H1 (cell line): Measurements from ENCODE around the gene TDRD12. TPM values are rescaled to one million over a fixed set of nuclear protein-coding genes. Genes with fewer than 3 reads are reported as not detected.

Experiments
- CTCF ChIA-PET: fragments of 300-600 bp; sonication (Branson Sonifier 250); formaldehyde crosslinking; loops from one replicate; lab custom pipeline; 2021; ENCODE audit not compliant: partially characterized antibody; lab: Charles Lee
- POLR2A ChIA-PET: fragments of 300-600 bp; sonication (Branson Sonifier 250); formaldehyde crosslinking; loops from one replicate; lab custom pipeline; 2021; ENCODE audit warnings: inconsistent platforms; ENCODE audit not compliant: partially characterized antibody; lab: Charles Lee
- DNase-seq, 2 experiments: peaks; one replicate each; pipeline versions ENCODE4 v3.0.0 to v3.0.0-alpha.2; 2010 to 2022; ENCODE audit warnings: low spot score in 2 of 2, low read depth in 1 of 2, mixed read lengths in 1 of 2
- FAIRE-seq: peaks from 2 replicates; lab custom pipeline; 2011; peaks lifted over from hg19 to GRCh38; lab: Jason Lieb, UNC
- H2AFZ ChIP-seq: 2 replicates; pipeline ENCODE4 v1.8.1; 2012; ENCODE audit warnings: low read length, inconsistent platforms
- H2AK5ac ChIP-seq: 2 replicates; pipeline ENCODE4 v1.6.1; 2013; ENCODE audit warnings: low read depth, low read length
- H2BK120ac ChIP-seq: replicated peaks from 2 replicates; pipeline ENCODE3; 2013; ENCODE audit warnings: low read depth, low read length, inconsistent platforms
- H2BK12ac ChIP-seq: 2 replicates; pipeline ENCODE4 v1.6.1; 2013; ENCODE audit warnings: low read depth, low read length
- H2BK15ac ChIP-seq: 2 replicates; pipeline ENCODE4 v1.6.1; 2013; ENCODE audit warnings: low read length
- H2BK20ac ChIP-seq: 2 replicates; pipeline ENCODE4 v1.6.1; 2013; ENCODE audit warnings: low read length
- H2BK5ac ChIP-seq: 2 replicates; pipeline ENCODE4 v1.6.1; 2013; ENCODE audit warnings: low read depth, low read length
- H3K14ac ChIP-seq: 2 replicates; pipeline ENCODE4 v1.6.1; 2013; ENCODE audit warnings: inconsistent platforms; ENCODE audit not compliant: insufficient read length
- H3K18ac ChIP-seq: 2 replicates; pipeline ENCODE4 v1.6.1; 2013; ENCODE audit warnings: low read length; ENCODE audit errors: extremely low read depth
- H3K23ac ChIP-seq: 2 replicates; pipeline ENCODE4 v1.6.1; 2013; ENCODE audit warnings: inconsistent platforms; ENCODE audit not compliant: insufficient read length
- H3K23me2 ChIP-seq: 2 replicates; pipeline ENCODE4 v1.6.1; 2013; ENCODE audit warnings: low read depth, low read length
- H3K27ac ChIP-seq: 2 replicates; pipeline ENCODE4 v1.6.1; 2011; ENCODE audit warnings: low read depth, low read length, inconsistent platforms
- H3K27me3 ChIP-seq, 4 experiments: replicated peaks in 1 of 4; 1 replicate in 1 of 4; 2 replicates in 3 of 4; pipeline versions ENCODE4 v1.6.1 to v1.8.1; 2011 to 2013; ENCODE audit warnings: low read length in 3 of 4, mild to moderate bottlenecking in 3 of 4, inconsistent platforms in 2 of 4, mixed read lengths in 2 of 4, moderate library complexity in 1 of 4; ENCODE audit not compliant: control insufficient read depth in 3 of 4, insufficient read depth in 3 of 4; ENCODE audit errors: extremely low read depth in 1 of 4
- H3K36me3 ChIP-seq, 4 experiments: 2 replicates each; pipeline versions ENCODE4 v1.6.1 to v1.8.1; 2011 to 2013; ENCODE audit warnings: mild to moderate bottlenecking in 4 of 4, low read length in 3 of 4, moderate library complexity in 2 of 4, control low read depth in 1 of 4, inconsistent platforms in 1 of 4; ENCODE audit not compliant: insufficient read depth in 4 of 4, control insufficient read depth in 2 of 4
- H3K4ac ChIP-seq: replicated peaks from 2 replicates; pipeline ENCODE3; 2013; ENCODE audit warnings: low read length, low read depth, mixed read lengths, inconsistent platforms; ENCODE audit not compliant: insufficient read length
- H3K4me1 ChIP-seq, 4 experiments: replicated peaks in 1 of 4; 1 replicate in 1 of 4; 2 replicates in 3 of 4; pipeline versions ENCODE4 v1.6.1 to v1.8.1; 2011 to 2013; ENCODE audit warnings: low read length in 3 of 4, inconsistent platforms in 2 of 4, mixed read lengths in 1 of 4; ENCODE audit not compliant: insufficient read depth in 4 of 4, control insufficient read depth in 3 of 4
- H3K4me2 ChIP-seq, 2 experiments: 2 replicates each; pipeline versions ENCODE4 v1.6.1 to v1.8.1; 2011 to 2013; ENCODE audit warnings: low read depth in 2 of 2, low read length in 2 of 2, control low read depth in 1 of 2, inconsistent platforms in 1 of 2, mild to moderate bottlenecking in 1 of 2; ENCODE audit not compliant: insufficient read depth in 1 of 2
- H3K4me3 ChIP-seq, 4 experiments: fragments of 200-600, 300-600 bp in 1 of 4; sonication (generic), shearing (Covaris generic), sonication (Bioruptor Twin) in 1 of 4; 2 replicates each; pipeline versions ENCODE4 v1.5.1 to v1.8.1; 2011 to 2016; ENCODE audit warnings: low read length in 4 of 4, low read depth in 3 of 4, control low read depth in 2 of 4, inconsistent platforms in 2 of 4, mild to moderate bottlenecking in 2 of 4, mixed read lengths in 1 of 4, moderate library complexity in 1 of 4; ENCODE audit not compliant: insufficient read depth in 2 of 4; ENCODE audit errors: extremely low read depth in 1 of 4
- H3K56ac ChIP-seq: replicated peaks from 2 replicates; pipeline ENCODE3; 2013; ENCODE audit warnings: low read depth, mild to moderate bottlenecking, mixed read lengths, low read length, inconsistent platforms; ENCODE audit not compliant: insufficient read length
- H3K79me1 ChIP-seq: 2 replicates; pipeline ENCODE4 v1.6.1; 2013; ENCODE audit warnings: low read depth, low read length, control low read depth
- H3K79me2 ChIP-seq, 2 experiments: 2 replicates each; pipeline versions ENCODE4 v1.6.1 to v1.8.1; 2012 to 2013; ENCODE audit warnings: low read length in 2 of 2, mild to moderate bottlenecking in 2 of 2, inconsistent platforms in 1 of 2; ENCODE audit not compliant: insufficient read depth in 2 of 2, control insufficient read depth in 1 of 2
- H3K9ac ChIP-seq, 4 experiments: replicated peaks in 1 of 4; 1 replicate in 1 of 4; 2 replicates in 3 of 4; pipeline versions ENCODE4 v1.6.1 to v1.8.1; 2011 to 2013; ENCODE audit warnings: low read depth in 3 of 4, low read length in 3 of 4, control low read depth in 2 of 4, mild to moderate bottlenecking in 2 of 4, moderate library complexity in 2 of 4, inconsistent platforms in 1 of 4; ENCODE audit errors: extremely low read depth in 1 of 4
- H3K9me3 ChIP-seq, 2 experiments: 2 replicates each; pipeline versions ENCODE4 v1.6.1 to v1.8.1; 2012 to 2013; ENCODE audit warnings: mild to moderate bottlenecking in 2 of 2, moderate library complexity in 2 of 2, control low read depth in 1 of 2, inconsistent platforms in 1 of 2, low read depth in 1 of 2, low read length in 1 of 2, mixed read lengths in 1 of 2; ENCODE audit not compliant: insufficient read depth in 2 of 2
- H4K20me1 ChIP-seq, 2 experiments: replicated peaks in 1 of 2; 2 replicates each; pipeline versions ENCODE3 to v1.8.1; 2011 to 2013; ENCODE audit warnings: inconsistent platforms in 2 of 2, low read length in 2 of 2, mild to moderate bottlenecking in 1 of 2; ENCODE audit not compliant: insufficient read depth in 2 of 2, control insufficient read depth in 1 of 2
- H4K5ac ChIP-seq: 2 replicates; pipeline ENCODE4 v1.6.1; 2013; ENCODE audit warnings: low read length, low read depth, mixed read lengths, inconsistent platforms; ENCODE audit not compliant: insufficient read length
- H4K8ac ChIP-seq: 2 replicates; pipeline ENCODE4 v1.8.0; 2013; ENCODE audit warnings: mild to moderate bottlenecking, moderate library complexity, low read length, inconsistent platforms; ENCODE audit not compliant: insufficient read depth; ENCODE audit errors: extremely low read depth
- H4K91ac ChIP-seq: replicated peaks from 2 replicates; pipeline ENCODE3; 2013; ENCODE audit warnings: low read length, mixed read lengths, inconsistent platforms; ENCODE audit not compliant: insufficient read length
- CBX5 ChIP-seq: fragments of 300-800, 300-1000 bp; sonication (generic); IDR thresholded peaks from 2 replicates; pipeline ENCODE4 v1.7.1; 2016; ENCODE audit warnings: antibody characterized with exemption, low read length, low read depth
- POLR2A ChIP-seq, 2 experiments: IDR thresholded peaks; 1 replicate in 1 of 2; 2 replicates in 1 of 2; pipeline ENCODE4 v1.6.1; 2011; ENCODE audit warnings: low read depth in 2 of 2, low read length in 2 of 2, mild to moderate bottlenecking in 2 of 2; ENCODE audit errors: control extremely low read depth in 1 of 2
- WGBS, 2 experiments: shearing (Covaris generic) in 1 of 2; methylation state at CpG; one replicate each; pipeline versions ENCODE4 v1.1.6 to v1.1.7; 2013 to 2015; ENCODE audit warnings: low lambda C conversion rate in 2 of 2, mixed read lengths in 2 of 2, inconsistent platforms in 1 of 2, low coverage in 1 of 2, missing lambda C conversion rate in 1 of 2; ENCODE audit not compliant: insufficient replicate concordance in 2 of 2, insufficient coverage in 1 of 2, insufficient read length in 1 of 2; ENCODE audit errors: extremely low coverage in 1 of 2, missing lambda C conversion rate in 1 of 2; 5-methylcytosine and 5-hydroxymethylcytosine counted together
- polyA plus RNA-seq, 7 experiments: library from polyadenylated mRNA; depleted of rRNA in 3 of 7; stranded (reverse) in 5 of 7; unstranded in 2 of 7; fragments of >200 nt in 5 of 7; fragments of 200-250 nt in 2 of 7; gene quantifications; 1 replicate in 5 of 7; 2 replicates in 1 of 7; 4 replicates in 1 of 7; pipeline versions ENCODE4 v1.2.1 to v1.2.3, GENCODE V29; 2011 to 2013; ENCODE audit warnings: missing spikeins in 2 of 7, mixed read lengths in 2 of 7
- total RNA-seq: library from RNA; stranded (reverse); fragmentation: NEBNext Ultra II Directional; extraction: Animal tissue kit (Norgen Biotek cat#: 25700); gene quantifications from 2 replicates; pipeline ENCODE4 v1.2.1, GENCODE V29; 2021

TDRD12 gene
- total and polyA plus RNA-seq, 2 of the 8 experiments (the other 6 are each of a cell fraction or from before 2014, with no cell fraction given) = 0.39 to 0.88 TPM

DNA sequence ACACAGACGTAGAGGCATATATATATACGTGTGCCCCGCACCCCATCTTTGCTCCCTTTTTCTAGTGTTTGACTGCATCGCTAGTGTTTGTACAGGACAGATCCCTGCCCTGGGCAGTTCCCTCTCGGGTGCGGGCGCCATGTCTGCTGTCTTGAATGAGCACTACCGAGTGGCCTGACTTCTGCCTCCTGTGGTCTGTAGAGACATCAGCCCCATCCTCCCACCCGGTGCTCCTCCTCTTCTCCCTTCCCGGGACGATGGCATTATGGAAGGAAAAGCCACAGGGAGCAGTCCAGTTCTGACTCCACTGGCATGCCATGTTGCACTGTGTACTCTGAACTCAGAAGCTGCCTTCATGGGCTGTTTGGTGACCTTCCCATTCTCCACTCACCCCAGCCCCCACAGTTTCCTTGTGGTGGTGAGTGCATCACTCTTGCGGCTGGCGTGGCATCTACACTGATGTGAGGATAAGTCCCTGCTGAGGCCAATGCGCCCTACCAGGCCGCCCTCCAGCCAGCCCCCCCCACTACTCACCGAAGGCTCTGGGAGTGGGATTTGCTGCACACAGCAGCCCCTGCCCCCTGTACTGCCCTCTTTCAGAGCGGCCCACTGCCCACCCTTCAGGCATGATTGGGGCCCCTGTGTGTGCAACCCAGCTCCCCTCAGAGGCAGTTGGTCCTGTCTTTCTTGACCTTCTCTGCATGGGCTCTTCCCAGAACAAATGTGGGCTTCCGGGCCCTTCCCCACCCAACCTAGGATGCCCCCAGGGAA lies 25.2 kb downstream of the TDRD12 start:
- Histone ChIP-seq H3K79me1 (no peaks in the 10 kb centered on the region), H2BK5ac (no peak overlapping the region), H3K4me1 (no peaks in the 10 kb centered on the region; a peak in 1 of 7 replicates), H3K4ac (no peak overlapping the region), H3K56ac (no peak overlapping the region), H2BK20ac (no peak overlapping the region), H3K9ac (no peak overlapping the region), H2AK5ac (no peak overlapping the region), H4K5ac (no peak overlapping the region), H3K4me3 (no peak overlapping the region), H3K79me2 (no peaks in the 10 kb centered on the region), H3K18ac (no peak overlapping the region), H4K91ac (no peak overlapping the region), H3K9me3 (no peaks in the 10 kb centered on the region), H4K8ac (no peak overlapping the region), H3K14ac (no peak overlapping the region), H2BK120ac (no peak overlapping the region), H3K4me2 (no peak overlapping the region), H4K20me1 (no peaks in the 10 kb centered on the region), H2BK12ac (no peak overlapping the region; the same call in 1 of the 2 replicates), H3K27ac (no peak overlapping the region), H3K23ac (no peak overlapping the region), H3K36me3 (no peaks in the 10 kb centered on the region), H3K27me3 (no peaks in the 10 kb centered on the region), H2BK15ac (no peak overlapping the region), H2AFZ (no peak overlapping the region), H3K23me2 (peaks cover 7% of the 10 kb centered on the region; the same call in 1 of the 2 replicates)
- ChIA-PET CTCF (no interaction called here), POLR2A (no interaction called here)
- DNase-seq (no peak), FAIRE-seq (no peak)
- TF ChIP-seq POLR2A (IDR thresholded peaks at IDR 0.05; ENCODE audit: control extremely low read depth in 1 of 2, low read depth in 2 of 2, low read length in 2 of 2) (no peak), CBX5 (no peak)
- WGBS, 2 experiments = 90% methylated on average over 18 of the region's 18 CpGs; no CpG with 5 or more reads in 1 of the 2 experiments
